ENCODE measurements around the gene UNKL. TPM values are rescaled to one million over a fixed set of nuclear protein-coding genes. Genes with fewer than 3 reads are reported as not detected.
A peak's percentile ranks its signal among the peaks of the same experiment; 100 is the strongest.

UNKL gene
- total RNA-seq, 1 donor from 2014 or later: 31.5 TPM

GRCh38 chr16:1425616-1426370, 11.3 kb upstream of the UNKL start:
- no peaks in the 10 kb centered on the region for H3K36me3 Mint-ChIP-seq (ENCODE audit: insufficient read depth)
- no peak for TF ChIP-seq CTCF (IDR thresholded peaks at IDR 0.05; ENCODE audit: unreplicated experiment)
- DNase-seq (ENCODE audit: low spot score, unreplicated experiment): no peak
- no peaks in the 10 kb centered on the region for H3K27me3 Mint-ChIP-seq
- no peak overlapping the region for H3K4me3 Mint-ChIP-seq (ENCODE audit: low read depth)
- no peak overlapping the region for H3K27ac Mint-ChIP-seq
- H3K9me3 Mint-ChIP-seq (ENCODE audit: low read depth): no peaks in the 10 kb centered on the region
- H3K4me1 Mint-ChIP-seq (ENCODE audit: low read depth): peaks cover 19% of the 10 kb centered on the region

GRCh38 chr16:1424028-1424427, 9.5 kb upstream of the UNKL start:
- Mint-ChIP-seq H3K9me3 (ENCODE audit: low read depth) (no peaks in the 10 kb centered on the region), H3K27ac (no peak overlapping the region), H3K4me3 (ENCODE audit: low read depth) (no peak overlapping the region), H3K4me1 (ENCODE audit: low read depth) (peaks cover 18% of the 10 kb centered on the region), H3K36me3 (ENCODE audit: insufficient read depth) (no peaks in the 10 kb centered on the region), H3K27me3 (no peaks in the 10 kb centered on the region)
- no peak for DNase-seq (ENCODE audit: low spot score, unreplicated experiment)
- no peak for TF ChIP-seq CTCF (IDR thresholded peaks at IDR 0.05; ENCODE audit: unreplicated experiment)

GRCh38 chr16:1422076-1422475, 7.6 kb upstream of the UNKL start:
- Mint-ChIP-seq H3K27ac (peak overlapping the region; percentile 64), H3K36me3 (ENCODE audit: insufficient read depth) (no peaks in the 10 kb centered on the region), H3K4me3 (ENCODE audit: low read depth) (peak overlapping the region; percentile 86), H3K27me3 (no peaks in the 10 kb centered on the region), H3K9me3 (ENCODE audit: low read depth) (no peaks in the 10 kb centered on the region), H3K4me1 (ENCODE audit: low read depth) (peaks cover 18% of the 10 kb centered on the region)
- no peak for TF ChIP-seq CTCF (IDR thresholded peaks at IDR 0.05; ENCODE audit: unreplicated experiment)
- DNase-seq (ENCODE audit: low spot score, unreplicated experiment): no peak

GRCh38 chr16:1420111-1420539, 5.6 kb upstream of the UNKL start:
- Mint-ChIP-seq H3K27me3 (no peaks in the 10 kb centered on the region), H3K36me3 (ENCODE audit: insufficient read depth) (no peaks in the 10 kb centered on the region)

GRCh38 chr16:1416521-1416941, 2.0 kb upstream of the UNKL start:
- peaks cover 2% of the 10 kb centered on the region for H3K36me3 Mint-ChIP-seq (ENCODE audit: insufficient read depth)
- peak overlapping the region; percentile 29 for H3K4me3 Mint-ChIP-seq (ENCODE audit: low read depth)
- no peaks in the 10 kb centered on the region for H3K9me3 Mint-ChIP-seq (ENCODE audit: low read depth)
- TF ChIP-seq CTCF (IDR thresholded peaks at IDR 0.05; ENCODE audit: unreplicated experiment): no peak
- no peak for DNase-seq (ENCODE audit: low spot score, unreplicated experiment)
- H3K27ac Mint-ChIP-seq: peak overlapping the region; percentile 56
- H3K4me1 Mint-ChIP-seq (ENCODE audit: low read depth): peaks cover 14% of the 10 kb centered on the region
- no peaks in the 10 kb centered on the region for H3K27me3 Mint-ChIP-seq

More at GRCh38 chr16:1420111-1420539, 5.6 kb upstream of the UNKL start:
- DNase-seq (ENCODE audit: low spot score, unreplicated experiment): no peak
- H3K4me1 Mint-ChIP-seq (ENCODE audit: low read depth): peaks cover 11% of the 10 kb centered on the region
- peak overlapping the region; percentile 86 for H3K4me3 Mint-ChIP-seq (ENCODE audit: low read depth)
- TF ChIP-seq CTCF (IDR thresholded peaks at IDR 0.05; ENCODE audit: unreplicated experiment): no peak
- no peaks in the 10 kb centered on the region for H3K9me3 Mint-ChIP-seq (ENCODE audit: low read depth)
- peak overlapping the region; percentile 97 for H3K27ac Mint-ChIP-seq
